GM19455 (cell line): Measurements from ENCODE around the gene SLC1A7.

Experiments
- ATAC-seq: cut with Tn5 transposase; IDR thresholded peaks from one replicate; pipeline ENCODE4 v1.9.1; 2021; ENCODE audit not compliant: unreplicated experiment

Gene SLC1A7

DNA sequence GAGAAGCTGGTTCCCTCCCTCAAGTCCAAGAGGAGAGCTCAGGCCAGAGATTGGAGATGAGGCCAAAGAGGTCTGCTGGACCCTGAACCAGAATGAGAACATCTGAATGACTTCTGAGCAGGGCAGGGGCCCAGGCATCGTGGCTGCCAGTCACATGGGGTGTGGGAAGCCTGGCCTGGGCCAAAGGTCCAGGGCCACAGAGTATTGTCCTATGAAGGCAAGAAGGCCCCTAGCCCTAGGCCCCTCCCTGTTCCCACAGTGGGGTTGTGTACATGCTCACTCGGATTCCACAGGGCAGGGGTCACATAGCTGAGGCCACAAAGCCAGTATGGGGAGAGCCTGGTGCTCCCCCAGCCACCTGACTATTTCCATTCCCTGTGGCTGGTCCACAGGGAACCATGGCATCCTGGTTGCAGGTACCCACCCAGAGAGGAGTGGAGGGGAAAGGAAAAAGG, 18.5 kb upstream of the SLC1A7 start:
- no peak for ATAC-seq

DNA sequence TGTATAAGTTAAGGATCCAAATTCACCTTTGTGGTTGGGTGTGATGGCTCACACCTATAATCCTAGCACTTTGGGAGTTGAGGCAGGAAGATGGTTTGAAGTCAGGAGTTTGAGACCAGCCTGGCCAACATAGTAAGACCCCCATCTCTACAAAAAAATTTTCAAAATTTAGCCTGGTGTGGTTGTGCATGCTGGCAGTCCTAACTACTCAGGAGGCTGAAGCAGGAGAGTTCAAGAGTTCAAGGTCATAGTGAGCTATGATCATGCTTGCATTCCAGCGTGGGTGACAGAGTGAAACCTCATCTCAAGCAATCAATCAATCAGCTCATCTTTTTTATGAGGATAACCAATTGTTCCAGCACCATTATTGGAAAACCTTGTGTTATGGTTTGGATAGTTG, 16.5 kb upstream of the SLC1A7 start:
- ATAC-seq: no peak

DNA sequence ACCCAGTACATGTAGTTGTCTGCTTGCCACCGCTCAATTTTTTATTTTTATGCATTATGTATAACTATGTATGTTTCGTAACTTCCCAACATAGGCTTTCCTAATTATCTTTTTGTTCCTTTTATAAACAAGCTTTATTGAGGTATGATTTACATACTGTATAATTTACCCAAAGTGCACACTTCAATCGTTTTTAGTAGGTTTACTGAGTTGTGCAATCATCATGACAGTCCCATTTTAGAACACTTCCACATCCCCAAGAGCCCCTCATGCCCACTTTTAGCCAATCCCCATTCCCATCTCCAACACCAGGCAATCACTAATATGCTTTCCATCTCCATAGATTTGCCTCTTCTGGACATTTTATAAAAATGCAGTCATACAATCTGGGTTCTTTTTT, 14.3 kb upstream of the SLC1A7 start:
- ATAC-seq: no peak

DNA sequence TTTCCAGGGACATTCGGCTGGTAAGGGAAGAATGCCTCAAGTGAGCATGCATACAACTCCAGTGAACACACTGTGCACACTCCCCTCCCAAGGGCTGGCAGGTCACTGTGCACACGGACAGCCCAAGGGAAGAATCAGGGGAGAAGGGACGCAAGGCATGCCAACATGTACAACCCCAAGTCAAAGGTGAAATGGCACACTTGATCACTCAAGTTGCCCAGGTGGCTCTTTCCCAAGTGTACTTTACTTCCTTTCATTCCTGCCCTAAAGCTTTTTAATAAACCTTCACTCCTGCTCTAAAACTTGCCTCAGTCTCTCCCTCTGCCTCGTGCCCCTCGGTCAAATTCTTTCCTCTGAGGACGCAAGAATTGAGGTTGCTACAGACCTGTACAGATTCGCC, 13.5 kb upstream of the SLC1A7 start:
- no peak for ATAC-seq

DNA sequence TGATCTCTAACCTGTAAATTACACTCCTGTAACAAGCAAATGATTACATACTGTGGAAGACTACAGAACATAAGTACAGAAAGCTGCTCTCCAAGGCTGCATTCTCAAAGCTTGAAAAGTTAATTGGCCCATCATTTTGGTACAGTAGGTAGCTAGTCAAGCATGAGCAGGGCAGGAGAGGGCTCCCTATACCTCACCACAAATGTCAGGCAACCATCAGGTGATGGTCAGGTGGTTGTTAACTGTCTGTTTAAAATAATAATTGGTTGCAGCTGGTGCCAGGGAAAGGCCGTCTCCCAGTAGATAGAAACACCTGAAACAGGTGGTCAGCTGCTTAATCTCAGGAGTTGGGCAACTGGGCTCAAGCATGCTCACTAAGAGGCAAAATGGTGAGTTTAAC, 13.1 kb upstream of the SLC1A7 start:
- ATAC-seq: no peak

DNA sequence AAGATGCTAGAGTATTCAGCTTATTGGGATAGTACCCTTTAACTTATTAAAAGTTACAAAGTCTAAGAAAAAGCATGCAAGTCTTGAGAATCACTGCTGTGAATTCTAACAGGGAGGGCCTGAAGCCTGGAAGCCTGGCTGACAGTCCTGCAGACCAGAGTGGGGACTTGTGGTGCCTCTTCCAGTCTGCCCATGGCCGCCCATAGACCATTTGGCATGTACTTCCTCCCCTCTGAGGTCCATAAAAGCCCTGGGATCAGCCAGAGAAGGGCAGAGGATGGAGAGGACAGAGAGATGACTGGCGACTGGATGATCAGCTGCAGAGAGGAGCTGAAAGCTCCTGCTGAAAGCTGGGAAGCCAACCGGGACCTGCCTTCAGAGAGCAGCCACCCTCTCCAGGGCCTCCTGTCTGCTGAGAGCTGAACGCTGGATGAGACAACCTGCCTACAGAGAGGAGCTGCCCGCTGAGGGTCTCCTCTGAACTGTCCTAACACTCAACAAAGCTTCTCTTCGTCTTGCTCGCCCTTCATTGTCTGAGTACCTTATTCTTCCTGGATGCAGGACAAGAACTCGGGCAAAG, 12.5 kb upstream of the SLC1A7 start:
- ATAC-seq: no peak

DNA sequence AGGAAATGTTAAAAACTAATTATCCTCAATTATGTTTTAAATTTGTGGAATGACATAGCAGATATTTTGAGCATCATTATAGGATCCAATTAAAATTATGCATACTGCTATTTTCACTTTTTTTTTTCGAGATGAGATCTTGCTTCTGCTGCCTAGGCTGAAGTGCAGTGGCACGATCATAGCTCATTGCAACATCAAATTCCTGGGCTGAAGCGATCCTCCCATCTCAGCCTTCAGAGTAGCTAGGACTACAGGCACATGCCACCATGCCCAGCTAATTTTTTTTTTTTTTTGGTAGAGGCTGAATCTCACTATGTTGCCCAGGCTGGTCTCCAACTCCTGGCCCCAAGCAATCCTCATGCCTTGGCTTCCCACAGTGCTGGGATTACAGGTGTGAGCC, 11.3 kb upstream of the SLC1A7 start:
- ATAC-seq: no peak

DNA sequence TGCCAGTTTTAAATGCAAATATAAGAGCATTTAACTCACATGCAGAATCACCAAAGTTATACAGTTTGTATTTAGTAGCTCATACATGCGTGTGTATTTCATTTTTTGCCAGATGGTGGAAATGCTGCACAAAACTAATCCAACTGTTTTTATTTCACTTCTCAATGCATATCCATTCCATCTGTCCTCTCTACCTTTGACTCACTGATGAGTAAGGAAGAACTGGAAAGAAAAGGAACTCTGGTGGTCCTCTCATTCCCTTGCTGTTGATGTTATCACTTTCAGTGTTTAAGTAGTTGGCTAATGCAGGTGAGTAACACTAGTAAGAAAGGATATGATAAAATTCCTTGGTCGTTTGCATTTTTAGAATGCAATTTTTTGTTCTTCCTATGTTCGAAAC, 5.7 kb upstream of the SLC1A7 start:
- ATAC-seq: no peak

DNA sequence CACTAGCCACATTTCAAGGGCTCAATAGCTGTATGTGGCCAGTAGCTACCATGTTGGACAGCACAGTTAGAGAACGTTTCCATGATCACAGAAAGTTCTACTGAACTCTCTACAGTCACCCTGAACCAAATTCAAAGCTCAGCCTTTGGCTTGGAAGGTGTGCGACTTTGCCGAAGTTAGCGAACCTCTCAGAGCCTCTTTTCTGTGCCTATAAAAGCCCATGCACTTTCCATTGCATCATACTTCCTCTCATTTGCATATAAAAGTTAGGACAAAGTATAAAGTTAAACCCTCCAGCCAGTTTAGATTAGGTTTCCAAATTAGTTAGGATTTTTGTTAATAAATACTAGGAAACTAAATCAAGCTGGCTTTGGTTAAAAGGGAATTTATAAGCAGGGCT, 4.7 kb upstream of the SLC1A7 start:
- ATAC-seq: no peak

DNA sequence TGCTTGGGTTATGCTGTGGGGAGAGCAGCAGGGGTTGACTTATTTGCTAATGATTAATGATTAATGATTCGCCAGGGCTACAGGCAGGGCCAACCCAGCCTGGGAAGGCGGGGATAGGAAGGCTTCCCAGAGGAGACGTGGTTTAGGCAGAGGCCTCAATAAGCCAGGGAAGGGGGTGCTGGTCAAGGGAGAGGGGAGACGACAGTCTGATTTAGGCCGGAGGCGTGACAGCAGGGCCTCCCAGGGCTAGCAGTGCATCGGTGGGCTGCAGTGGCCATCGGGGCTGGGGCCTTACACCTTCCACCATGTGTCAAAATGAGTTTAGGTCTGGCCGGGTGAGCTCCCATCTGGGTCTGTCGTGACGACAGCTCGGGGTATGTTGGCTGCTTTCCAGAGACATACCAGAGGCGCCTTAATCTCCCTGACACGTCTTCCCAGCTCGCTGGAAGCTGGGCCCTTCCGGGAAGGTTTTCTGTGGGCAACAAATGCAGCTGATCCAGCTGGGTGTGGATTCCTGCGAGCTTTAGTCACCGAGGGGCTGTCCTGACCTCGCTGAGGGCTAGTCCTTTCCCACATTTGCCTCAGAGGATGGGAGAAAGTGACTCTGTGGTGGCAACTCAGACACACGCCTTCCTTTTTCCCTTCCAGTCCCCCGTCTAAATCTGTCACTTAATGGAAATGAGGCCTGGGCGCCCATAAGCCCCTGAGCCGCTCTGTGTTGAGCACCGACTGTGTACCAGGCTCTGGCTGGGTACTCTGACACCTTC, 3.7 kb upstream of the SLC1A7 start:
- ATAC-seq: no peak

DNA sequence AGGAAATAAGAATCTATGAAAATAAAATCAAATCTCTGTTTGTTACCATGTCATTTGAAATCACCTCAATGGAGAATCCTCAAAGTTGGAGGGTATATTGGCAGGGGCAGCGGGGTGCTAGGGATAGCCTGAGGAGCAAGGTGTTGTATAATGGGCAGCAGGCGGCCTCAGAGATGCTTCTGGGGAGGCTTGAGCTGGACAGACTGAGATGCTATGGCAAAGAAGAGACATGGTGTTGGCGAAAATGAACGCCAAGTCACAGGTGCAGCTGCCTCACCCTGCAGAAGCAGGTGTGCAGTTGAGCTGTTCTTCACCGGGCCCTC, 3.1 kb upstream of the SLC1A7 start:
- no peak for ATAC-seq

DNA sequence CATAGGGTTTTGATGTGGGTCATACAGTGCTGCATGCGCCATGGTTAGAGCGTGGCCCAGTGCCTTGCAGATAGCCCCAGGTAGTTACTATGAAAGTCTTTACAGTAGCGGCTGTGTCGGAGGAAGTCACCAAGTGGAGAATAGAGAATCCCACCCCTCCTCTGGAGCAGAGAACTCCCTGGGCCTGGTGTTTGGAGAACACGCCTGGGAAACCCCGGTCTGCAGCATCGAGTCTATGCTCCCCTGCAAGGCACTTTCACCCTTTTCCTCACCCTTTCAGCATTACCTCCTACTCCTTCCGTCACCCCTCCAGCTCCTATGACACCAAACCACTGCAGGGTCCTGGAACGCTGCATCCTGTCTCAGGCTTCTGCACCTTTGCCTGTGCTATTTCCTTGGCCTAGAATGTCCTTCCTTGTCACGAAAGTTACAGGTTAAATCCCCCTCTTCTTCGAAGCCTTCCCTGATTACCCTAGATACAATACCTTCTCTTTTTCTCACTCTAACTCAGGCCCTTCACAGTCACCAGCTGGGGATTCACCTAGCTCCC, 2.7 kb upstream of the SLC1A7 start:
- ATAC-seq: no peak

DNA sequence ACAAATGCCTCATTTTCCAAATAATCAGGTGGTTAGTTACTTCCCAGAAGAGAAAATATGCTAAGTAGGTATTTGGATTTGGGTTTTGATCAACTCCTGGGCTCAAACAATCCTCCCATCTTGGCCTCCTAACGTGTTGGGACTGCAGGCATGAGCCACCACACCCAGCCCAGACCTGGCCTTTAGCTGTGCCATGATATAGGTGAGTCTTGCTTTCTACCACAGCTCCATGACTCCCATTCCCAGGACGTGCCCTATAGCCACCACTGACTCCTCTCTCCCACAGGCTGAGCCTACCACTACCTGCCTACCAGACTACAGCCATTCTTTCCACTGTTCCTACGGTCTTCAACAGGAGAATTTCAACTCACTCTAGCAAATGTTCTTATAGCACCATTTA, 1.8 kb upstream of the SLC1A7 start:
- no peak for ATAC-seq

DNA sequence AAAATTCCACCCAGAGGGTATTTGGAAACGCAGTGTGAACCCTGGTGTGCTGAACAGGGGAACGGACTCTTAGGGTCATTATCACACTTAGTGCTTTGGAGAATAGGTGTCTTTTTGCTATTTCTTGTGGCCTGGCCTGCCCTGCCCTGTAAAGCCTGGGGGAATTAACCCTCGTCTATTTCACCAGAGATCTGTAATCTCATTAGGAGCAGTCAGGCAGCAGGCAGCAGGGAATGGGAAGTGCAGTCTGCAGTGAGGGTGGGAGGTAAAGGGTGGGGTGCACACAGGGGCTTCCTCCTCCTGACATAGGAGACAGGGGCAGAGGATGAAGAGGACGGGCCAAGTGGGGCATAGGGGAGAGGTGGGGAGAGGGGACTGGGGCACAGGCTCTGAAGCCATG, 1.1 kb upstream of the SLC1A7 start:
- ATAC-seq: no peak

DNA sequence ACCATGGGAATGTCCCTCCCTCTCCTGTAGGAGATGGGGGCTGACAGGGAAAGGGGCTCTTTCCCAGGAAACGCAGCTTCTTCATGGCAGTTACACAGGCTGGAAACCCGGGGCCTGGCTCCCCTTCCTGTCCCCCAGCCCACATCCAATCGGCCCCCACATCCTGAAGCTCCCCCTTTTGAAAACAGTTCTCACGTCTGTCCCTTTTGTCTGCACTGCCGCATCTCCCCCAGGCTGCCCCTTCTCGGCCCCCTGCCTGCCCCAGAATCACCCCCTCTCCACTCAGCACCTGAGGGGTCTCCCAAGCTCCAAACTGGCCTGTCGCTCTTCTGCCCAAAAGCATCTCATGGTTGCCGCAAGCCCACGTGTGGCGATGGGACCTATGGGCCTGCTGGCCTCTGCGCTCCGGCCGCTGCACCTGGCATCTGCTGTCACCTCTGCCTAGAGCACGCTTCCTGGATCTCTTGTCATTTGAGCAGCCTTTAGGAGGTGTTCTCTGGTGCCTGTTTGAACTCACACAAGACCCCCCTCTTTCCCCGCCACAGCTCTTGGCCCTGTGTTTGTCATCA, 867 bp downstream of the SLC1A7 start:
- ATAC-seq: no peak

DNA sequence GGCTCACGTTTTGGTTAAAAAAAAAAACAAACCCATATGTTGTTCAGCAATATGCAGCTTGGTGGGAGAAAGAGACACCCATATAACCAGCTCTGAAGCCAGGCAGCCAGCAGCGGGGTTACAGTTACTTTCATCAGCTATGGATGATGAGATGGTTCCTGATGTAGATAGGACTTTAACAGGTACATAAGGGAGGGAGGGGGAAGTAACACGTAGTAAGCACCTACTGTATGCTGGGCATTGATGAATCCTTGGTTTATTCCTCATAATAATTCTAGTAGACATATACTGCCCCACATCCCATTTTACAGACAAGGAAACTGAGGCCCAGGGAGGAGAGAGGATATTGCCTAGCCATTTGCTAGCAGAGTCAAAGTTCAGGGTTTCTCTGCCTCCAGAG, 2.0 kb downstream of the SLC1A7 start:
- no peak for ATAC-seq

DNA sequence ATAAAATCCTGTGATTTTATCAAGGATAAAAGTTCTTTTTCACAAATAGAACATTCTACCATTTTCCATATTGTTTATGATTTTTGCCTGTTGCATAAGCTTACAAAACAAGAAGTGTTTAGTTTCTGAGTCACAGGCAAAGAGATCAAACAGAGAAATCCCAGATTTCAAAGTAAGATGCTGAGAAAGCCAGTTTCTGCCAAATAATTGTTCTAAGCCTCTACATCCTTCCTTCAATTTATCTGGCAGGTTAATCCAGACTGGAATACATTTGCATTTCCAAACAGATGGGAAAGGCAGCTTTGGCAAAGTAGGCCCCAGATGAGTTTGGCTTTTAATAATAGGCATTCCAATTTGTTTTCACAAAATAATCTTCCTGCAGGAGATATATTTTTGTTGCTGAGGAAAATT, 2.5 kb downstream of the SLC1A7 start:
- no peak for ATAC-seq

DNA sequence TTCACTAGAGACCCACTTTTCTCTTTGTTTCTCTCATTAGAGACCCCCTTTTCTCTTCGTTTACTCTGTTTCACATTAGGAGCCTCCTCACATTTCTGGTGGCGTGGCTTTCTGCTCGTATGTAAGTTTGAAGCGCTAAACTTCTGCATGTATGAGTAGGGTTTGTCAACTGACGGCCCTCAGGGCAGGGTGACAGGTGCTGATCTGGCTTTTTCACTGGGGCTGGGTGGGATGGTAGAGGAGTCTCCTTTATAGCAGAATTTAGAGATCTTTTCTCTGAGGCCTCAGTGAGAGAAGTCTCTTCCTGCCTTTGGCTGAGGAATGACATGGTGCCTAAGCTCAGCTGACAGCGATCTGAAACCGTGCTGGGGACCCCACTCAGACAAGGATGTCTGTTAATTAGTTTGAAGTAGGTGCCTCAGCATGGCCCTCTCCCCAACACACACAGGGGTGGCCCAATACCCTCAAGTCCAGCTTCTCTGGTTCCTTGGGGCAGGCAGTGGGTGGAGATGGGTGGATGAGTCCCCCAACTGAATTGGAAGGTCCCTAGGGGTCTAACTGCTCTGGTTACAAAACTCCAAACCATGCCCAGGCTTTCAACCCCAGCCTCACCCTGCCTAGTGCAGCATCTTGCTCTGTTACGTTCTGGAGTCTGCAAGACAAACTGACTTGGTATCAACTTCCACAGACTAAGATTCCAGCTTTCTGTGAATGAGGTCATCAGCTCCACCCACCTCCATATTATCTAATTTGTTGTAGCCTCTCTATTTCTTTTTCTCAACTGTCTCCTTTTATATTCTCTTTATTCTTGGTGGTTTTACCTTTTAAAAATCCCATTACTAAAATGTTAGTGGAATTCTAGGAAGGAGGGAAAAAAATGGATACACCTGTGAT, 3.2 kb downstream of the SLC1A7 start:
- ATAC-seq: no peak

DNA sequence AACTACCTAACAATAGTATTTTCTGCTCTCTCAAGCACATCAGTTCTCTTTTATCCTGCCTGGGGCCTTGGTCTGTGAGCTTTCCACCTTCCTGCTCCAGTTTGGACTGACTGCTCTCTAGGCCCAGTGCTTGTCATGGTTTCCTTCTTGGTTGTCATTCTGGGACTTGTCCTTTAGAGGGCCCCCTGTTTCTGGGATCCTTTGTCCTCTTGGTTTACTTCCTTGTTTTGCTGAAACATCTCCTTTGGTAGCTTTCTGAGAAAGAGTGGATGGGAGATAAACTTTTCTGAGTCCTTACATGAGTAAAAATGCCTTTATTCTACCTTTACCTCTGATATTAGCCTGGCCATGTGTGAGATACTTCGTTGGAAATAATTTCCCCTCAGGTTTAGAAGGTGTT, 4.7 kb downstream of the SLC1A7 start:
- ATAC-seq: no peak

DNA sequence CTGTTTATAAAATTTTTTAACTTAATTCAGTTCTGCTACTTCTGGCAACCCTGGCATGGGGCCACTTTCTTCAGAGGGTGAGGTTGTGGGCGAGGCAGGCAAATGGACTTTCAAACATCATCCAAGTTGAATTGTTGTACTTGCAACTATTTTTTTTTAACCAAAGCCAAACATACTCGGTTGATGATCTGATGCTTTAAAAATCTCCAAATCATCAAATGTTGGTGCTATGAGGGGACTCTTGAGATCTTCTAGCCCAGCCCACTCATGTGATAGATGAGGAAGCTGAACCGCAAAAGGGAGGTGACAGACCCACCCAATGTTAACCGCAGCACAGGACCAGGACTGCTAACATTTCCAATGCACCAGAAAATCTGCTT, 6.7 kb downstream of the SLC1A7 start:
- ATAC-seq: no peak

DNA sequence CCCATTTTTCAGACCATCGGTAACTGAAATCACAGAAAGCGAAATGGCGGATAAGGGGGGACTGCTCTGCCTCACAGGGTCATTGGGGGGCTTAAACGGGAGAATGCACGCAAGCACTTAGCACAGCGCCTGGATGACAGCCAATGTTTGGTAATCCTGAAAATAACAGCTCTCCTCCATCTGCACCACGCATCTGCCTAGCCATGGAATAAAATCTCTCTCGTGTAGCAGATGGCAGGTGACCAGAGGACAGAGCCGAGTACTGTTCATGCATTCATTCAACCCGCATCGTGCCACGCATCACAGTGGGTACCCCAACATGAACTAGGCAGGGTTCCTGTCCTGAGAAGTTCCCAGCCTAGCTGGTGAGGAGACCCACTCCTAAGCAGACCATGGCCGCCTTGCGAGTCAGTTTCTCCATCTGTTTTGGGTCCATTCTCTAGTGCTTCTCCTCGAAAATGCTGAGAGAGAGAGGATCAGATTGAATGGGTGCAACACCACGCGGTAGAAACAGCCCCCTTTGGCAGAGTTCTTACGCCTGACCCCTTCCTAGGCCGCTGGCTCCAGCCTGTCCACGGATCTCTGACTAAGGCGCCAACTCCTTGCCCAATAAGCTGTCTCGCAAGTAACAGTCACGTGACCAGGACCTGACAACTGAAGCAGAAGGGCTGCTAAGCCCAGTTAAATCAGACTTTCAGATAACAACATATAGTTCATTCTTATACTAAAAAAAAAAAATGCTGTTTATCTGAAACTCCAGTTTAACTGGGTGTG, 7.3 kb downstream of the SLC1A7 start:
- no peak for ATAC-seq
